Sciatic nerve (tissue), 2 donors: ENCODE measurements around the gene UBQLN4. TPM values are rescaled to one million over a fixed set of nuclear protein-coding genes. Genes with fewer than 3 reads are reported as not detected.

Experiments
- ATAC-seq: fragments of 200-7000 bp; cut with Tn5 transposase; one replicate; pipeline ENCODE4 v1.9.1; 2020; ENCODE audit warnings: mild to moderate bottlenecking, moderate library complexity
- DNase-seq: peaks from one replicate; pipeline ENCODE4 v3.0.0-alpha.2; 2020; ENCODE audit warnings: low spot score
- intact Hi-C: fragments of 100-400 bp; cut with DNase I; formaldehyde crosslinking; loops from one replicate; pipeline ENCODE4 v1.14.2; 2022
- total RNA-seq: library from RNA; stranded (reverse); fragmentation: NEBNext Ultra II Directional; extraction: Animal tissue kit (Norgen Biotek cat#: 25700); gene quantifications from one replicate; pipeline ENCODE4 v1.2.1, GENCODE V29; 2021
- donor health status: DM: no; HTN: no; CAD: no.
- donor health status: DM: no; HTN: no; CAD: no.

The UBQLN4 gene
- total RNA-seq, 1 donor from 2014 or later = 37.6 TPM

DNA sequence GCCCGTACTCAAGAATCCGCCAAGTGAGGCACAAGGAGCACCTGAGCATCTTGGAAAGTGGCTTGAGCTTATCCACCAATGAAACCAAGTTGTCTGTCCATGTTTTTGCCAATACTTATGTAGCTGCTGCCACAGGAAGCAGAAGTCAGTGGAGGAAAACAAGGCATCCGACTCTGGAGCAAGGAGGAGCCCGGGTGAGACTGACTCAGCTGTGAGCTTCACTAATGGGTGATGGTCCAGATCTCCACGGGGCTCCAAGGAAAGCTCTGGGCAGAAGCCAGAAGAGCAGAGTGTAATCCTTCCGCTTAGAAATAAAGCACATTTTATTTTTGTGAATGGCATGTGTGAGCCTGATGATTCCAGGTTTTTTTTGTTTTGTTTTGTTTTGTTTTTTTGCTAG, 20.6 kb downstream of the UBQLN4 start:
- ATAC-seq = no peak
- no peak for DNase-seq
- intact Hi-C loops = no loop called here

GRCh38 chr1:156026588-156026987, 27.0 kb downstream of the UBQLN4 start:
- no peak for DNase-seq
- intact Hi-C loops = no loop called here
- ATAC-seq = no peak

GRCh38 chr1:156025876-156026275, 27.7 kb downstream of the UBQLN4 start:
- intact Hi-C loops = no loop called here
- ATAC-seq = peak; percentile 21
- no peak for DNase-seq

DNA sequence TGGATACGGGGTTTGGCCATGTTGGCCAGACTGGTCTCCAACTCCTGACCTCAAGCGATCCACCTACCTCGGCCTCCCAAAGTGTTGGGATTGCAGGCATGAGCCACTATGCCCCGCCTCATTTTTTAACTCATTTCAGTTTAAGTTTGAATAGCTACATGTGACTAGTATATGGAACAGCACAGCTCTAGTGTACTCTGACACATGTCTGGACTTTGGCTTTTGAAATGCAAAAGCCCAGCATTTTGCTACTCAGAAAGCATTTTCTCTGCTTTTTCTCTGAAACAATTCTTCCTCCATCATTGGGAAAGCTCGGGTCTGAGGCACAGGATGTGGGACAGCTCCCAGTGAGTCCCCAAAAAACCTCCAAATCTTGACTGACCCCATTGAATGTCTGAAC, 28.8 kb downstream of the UBQLN4 start:
- ATAC-seq (no peak), DNase-seq (no peak)
- intact Hi-C loops = no loop called here

GRCh38 chr1:156021954-156022353, 31.6 kb downstream of the UBQLN4 start:
- intact Hi-C loops = no loop called here
- ATAC-seq (no peak), DNase-seq (no peak)

DNA sequence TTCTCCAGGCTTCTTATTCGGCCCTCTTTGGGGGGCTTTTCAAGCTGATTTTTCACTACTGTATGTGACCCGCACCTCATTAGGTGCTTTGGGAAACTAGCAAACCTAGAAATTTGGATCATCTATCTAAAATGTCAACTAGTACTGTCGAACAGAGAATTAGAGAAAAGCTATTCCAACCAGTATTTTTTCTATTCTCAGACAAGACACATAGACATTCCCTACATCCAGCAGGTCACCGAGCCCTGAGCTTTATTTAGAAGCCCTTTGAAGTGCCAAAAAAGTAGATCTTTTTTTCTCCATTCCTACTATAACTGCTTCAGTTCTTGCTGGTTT, 32.5 kb downstream of the UBQLN4 start:
- intact Hi-C loops = no loop called here
- ATAC-seq (no peak), DNase-seq (no peak)

DNA sequence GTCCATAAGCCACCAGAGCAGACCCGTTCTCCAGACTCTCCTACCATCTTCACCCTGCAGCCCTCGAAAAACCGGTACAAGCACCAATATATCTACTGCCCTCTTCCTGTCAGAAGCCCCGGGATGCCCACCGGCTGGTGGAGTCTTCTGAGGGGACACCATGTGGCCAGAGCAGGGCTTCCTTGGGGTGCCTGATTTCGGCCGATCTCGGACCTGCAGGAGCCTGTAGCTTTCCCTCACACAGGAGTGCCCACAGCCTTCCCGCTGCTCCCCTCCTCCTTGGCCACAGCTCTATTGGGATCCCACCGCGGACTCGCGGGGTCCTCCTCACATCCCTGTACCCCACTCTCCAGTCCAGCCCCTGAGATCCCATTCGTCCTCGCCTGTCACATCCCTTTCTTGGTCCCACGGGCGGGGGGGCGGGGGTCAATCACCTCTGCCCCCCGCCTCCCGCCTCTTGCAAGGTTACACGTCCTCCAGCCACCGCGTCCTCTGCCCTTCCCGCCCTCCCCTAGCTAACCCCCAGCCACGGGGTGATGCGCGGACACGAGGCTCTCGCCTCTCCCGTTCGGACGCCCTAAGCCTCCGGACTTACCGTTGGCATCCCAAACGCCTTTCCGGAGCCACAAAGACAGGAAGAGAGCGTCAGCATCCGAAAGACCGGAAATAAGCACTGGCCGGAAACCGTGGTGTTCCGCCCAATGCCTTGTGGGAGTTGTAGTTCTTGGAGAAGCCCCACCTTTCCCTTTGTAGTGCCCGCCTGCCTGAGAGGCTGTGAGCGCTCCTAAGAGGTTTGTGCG, 33.1 kb downstream of the UBQLN4 start, which contains the start of gene SSR2:
TSS of gene SSR2 (minus strand) at position 659 of the 800 bp plus-strand sequence. CDS start 784 bp downstream, outside the sequence.
- ATAC-seq = peak; percentile 99
- intact Hi-C loops = no loop called here
- DNase-seq = peak; percentile 91

DNA sequence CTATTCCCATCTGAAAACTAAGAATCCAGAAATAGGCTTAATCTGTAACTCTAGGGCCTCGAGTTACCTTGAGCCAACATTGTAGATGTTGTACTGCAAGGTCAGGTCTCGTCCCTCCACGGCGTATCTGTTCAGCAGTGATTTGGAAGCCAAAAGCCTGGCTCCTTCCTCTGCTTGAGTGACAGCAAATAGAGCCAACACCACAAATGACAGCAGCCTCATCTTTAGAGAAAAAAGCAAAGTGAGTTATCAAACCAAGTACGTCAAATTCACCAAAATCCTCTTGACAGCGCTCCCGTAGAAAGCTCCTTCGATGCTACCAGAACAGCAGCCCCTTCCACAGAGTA, 33.7 kb downstream of the UBQLN4 start:
- intact Hi-C loops = no loop called here
- no peak for ATAC-seq
- DNase-seq = no peak

GRCh38 chr1:156014829-156015228, 38.8 kb downstream of the UBQLN4 start:
- no peak for DNase-seq
- intact Hi-C loops = no loop called here
- no peak for ATAC-seq

- intact Hi-C loops = no loop called here
- no peak for ATAC-seq
Observed at GRCh38 chr1:156012051-156012817, 41.4 kb downstream of the UBQLN4 start.

GRCh38 chr1:156009404-156009803, 44.2 kb downstream of the UBQLN4 start:
- no peak for ATAC-seq
- intact Hi-C loops = no loop called here
- no peak for DNase-seq

More at GRCh38 chr1:156012051-156012817, 41.4 kb downstream of the UBQLN4 start:
- no peak for DNase-seq

DNA sequence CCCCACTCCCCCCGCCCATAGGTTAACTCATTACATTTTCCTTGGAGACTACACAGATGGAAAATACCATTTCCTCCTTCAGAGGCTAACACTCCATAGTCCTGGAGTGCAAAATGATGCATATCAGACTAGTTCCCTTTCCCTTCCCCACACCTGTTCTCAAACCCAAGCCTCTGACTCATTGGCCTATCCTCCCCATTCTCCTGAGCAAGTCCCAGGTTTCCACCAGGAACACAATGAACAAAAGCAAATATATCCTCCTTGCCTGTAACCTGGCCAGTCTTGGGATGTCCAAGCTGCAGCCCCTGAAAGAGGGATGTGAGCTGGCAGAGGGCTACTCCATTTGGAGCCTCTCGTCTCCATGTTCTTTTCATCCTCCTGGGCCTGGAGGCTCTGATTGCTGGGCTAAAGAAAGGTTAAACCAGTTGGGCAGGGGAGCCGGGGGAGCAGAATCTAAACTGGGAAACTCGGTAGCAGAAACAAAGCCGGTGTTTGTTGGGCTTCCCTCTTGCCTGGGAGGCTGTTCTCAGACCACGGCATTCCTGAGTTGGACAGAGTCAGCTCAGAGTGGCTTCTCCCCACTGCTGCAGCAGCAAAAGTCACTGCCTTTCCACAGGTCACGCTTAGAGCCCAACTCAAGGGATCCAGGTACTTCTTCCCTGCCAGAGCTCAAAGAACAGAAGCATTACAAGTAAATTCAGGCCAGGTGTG, 46.8 kb downstream of the UBQLN4 start:
- ATAC-seq = peak; percentile 31

DNA sequence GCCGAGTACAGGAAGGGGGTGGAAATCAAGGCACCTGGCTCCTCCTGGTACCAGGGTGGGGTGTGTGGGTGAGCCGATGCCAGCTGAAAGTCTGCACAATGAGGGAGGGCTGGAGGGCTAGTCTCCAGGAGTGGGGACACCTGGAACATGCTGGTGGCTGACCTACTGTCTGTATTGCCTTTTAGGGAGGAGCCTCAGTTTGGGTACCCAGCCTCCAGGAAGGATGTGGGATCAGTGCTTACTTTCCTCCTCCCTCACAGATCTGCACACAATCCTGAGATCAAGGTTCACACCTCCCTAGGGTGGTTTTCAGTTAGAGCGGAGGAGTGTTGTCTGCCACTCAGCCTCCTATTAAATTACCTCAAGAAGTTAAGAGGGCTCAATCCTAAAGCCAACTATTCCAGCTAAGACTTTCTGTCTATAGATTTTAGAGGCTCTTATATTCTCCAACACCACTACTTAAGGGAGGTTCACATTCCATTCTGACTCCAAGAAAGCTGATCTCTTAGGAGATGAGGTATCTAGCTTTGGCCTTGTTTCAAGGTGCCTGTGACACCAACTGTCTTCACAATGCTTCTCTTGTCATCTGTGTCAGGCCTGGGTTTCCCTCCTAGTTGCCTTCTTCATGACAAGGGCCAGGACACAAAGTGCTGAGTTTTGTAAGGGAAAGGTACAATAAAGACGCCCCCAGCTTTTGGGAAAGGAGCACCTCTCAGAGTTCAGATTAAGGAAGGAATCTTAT, 48.6 kb downstream of the UBQLN4 start:
- intact Hi-C loops = no loop called here
- DNase-seq (no peak), ATAC-seq (no peak)

More for the DNA sequence above, 46.8 kb downstream of the UBQLN4 start:
- no peak for DNase-seq
- intact Hi-C loops = no loop called here

- no peak for ATAC-seq
- no peak for DNase-seq
- intact Hi-C loops = no loop called here
Observed at GRCh38 chr1:156003923-156004188, 49.7 kb downstream of the UBQLN4 start.

- ATAC-seq (no peak), DNase-seq (no peak)
- intact Hi-C loops = no loop called here
Observed at GRCh38 chr1:156002188-156002911, 51.2 kb downstream of the UBQLN4 start.

GRCh38 chr1:156001662-156002171, 51.9 kb downstream of the UBQLN4 start:
- ATAC-seq (peak; percentile 61), DNase-seq (no peak)
- intact Hi-C loops = no loop called here

- DNase-seq = no peak
- intact Hi-C loops = no loop called here
- peak; percentile 32 for ATAC-seq
Observed at GRCh38 chr1:156001021-156001661, 52.5 kb downstream of the UBQLN4 start.

DNA sequence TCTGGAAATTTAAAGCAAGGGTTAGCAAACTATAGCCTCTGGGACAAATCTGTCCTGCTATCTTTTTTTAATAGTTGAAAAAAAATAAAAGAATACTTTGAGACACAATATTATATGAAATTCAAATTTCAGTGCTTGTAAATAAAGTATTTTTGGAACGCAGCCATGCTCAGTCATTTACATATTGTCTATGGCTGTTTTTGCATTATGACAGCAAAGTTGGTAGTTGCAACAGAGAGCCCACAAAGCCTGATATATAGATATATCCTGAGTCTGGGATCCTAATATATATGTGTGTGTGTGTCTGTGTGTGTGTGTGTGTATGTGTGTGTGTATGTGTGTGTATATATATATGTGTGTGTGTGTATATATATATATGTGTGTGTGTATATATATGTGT, 53.6 kb downstream of the UBQLN4 start:
- DNase-seq (no peak), ATAC-seq (no peak)
- intact Hi-C loops = loop anchor here (10.0 kb wide), 1 partner anchor 55 kb away; the partner anchor contains the start of gene RXFP4
